Keratinocyte (primary cell): Measurements from ENCODE around the gene FXYD2. TPM values are rescaled to one million over a fixed set of nuclear protein-coding genes. Genes with fewer than 3 reads are reported as not detected.

Source experiments
- DNase-seq: peaks from one replicate; pipeline ENCODE4 v3.0.0-alpha.2; 2011; ENCODE audit warnings: low read depth, missing footprints, low spot score
- FAIRE-seq: peaks from 2 replicates; lab custom pipeline; 2011; peaks lifted over from hg19 to GRCh38; lab: Jason Lieb, UNC
- H2AFZ ChIP-seq: 2 replicates; pipeline ENCODE4 v1.6.0; 2012; ENCODE audit warnings: low read length, control low read depth, inconsistent platforms; ENCODE audit not compliant: control insufficient read depth
- H3K27ac ChIP-seq: 2 replicates; pipeline ENCODE4 v1.5.1; 2011; ENCODE audit warnings: low read length; ENCODE audit not compliant: control insufficient read depth, insufficient read depth
- H3K27me3 ChIP-seq: 3 replicates; pipeline ENCODE4 v1.6.0; 2011; ENCODE audit warnings: low read length; ENCODE audit not compliant: control insufficient read depth, insufficient read depth; ENCODE audit errors: extremely low read depth
- H3K36me3 ChIP-seq, 2 experiments: 2 replicates in 1 of 2; 3 replicates in 1 of 2; pipeline ENCODE4 v1.5.1; 2011; ENCODE audit warnings: low read length in 2 of 2, mild to moderate bottlenecking in 1 of 2; ENCODE audit not compliant: control insufficient read depth in 2 of 2, insufficient read depth in 2 of 2; ENCODE audit errors: extremely low read depth in 1 of 2
- H3K4me1 ChIP-seq: 3 replicates; pipeline ENCODE4 v1.5.1; 2011; ENCODE audit warnings: low read length; ENCODE audit not compliant: control insufficient read depth, insufficient read depth; ENCODE audit errors: extremely low read depth
- H3K4me2 ChIP-seq: 3 replicates; pipeline ENCODE4 v1.6.0; 2011; ENCODE audit warnings: low read depth, low read length; ENCODE audit not compliant: control insufficient read depth, insufficient read depth; ENCODE audit errors: extremely low read depth
- H3K4me3 ChIP-seq, 3 experiments: fragments of 200-600 bp in 1 of 3; sonication (generic) in 1 of 3; 2 replicates in 2 of 3; 3 replicates in 1 of 3; pipeline ENCODE4 v1.5.1; 2011 to 2016; ENCODE audit warnings: low read length in 3 of 3, mild to moderate bottlenecking in 3 of 3, control low read depth in 2 of 3, inconsistent platforms in 1 of 3, low read depth in 1 of 3, mixed read lengths in 1 of 3, mixed run types in 1 of 3, moderate library complexity in 1 of 3; ENCODE audit not compliant: control insufficient read depth in 2 of 3, insufficient read depth in 2 of 3; ENCODE audit errors: extremely low read depth in 1 of 3
- H3K79me2 ChIP-seq: 2 replicates; pipeline ENCODE4 v1.6.0; 2012; ENCODE audit warnings: low read length; ENCODE audit not compliant: control insufficient read depth, insufficient read depth
- H3K9ac ChIP-seq: 3 replicates; pipeline ENCODE4 v1.6.0; 2011; ENCODE audit warnings: low read length; ENCODE audit not compliant: control insufficient read depth, insufficient read depth; ENCODE audit errors: extremely low read depth
- H3K9me1 ChIP-seq: 3 replicates; pipeline ENCODE4 v1.6.0; 2011; ENCODE audit warnings: low read length; ENCODE audit not compliant: control insufficient read depth, insufficient read depth; ENCODE audit errors: extremely low read depth
- H3K9me3 ChIP-seq: 2 replicates; pipeline ENCODE4 v1.5.1; 2012; ENCODE audit warnings: low read depth, low read length; ENCODE audit not compliant: control insufficient read depth
- H4K20me1 ChIP-seq: 3 replicates; pipeline ENCODE4 v1.6.0; 2011; ENCODE audit warnings: low read length; ENCODE audit not compliant: control insufficient read depth, insufficient read depth; ENCODE audit errors: extremely low read depth
- EZH2 ChIP-seq: IDR thresholded peaks from one replicate; pipeline ENCODE4 v1.6.1; 2012; ENCODE audit warnings: inconsistent platforms, mild to moderate bottlenecking, low read length, moderate library complexity
- dilution Hi-C: fragments of 300-500 bp; cut with MboI; formaldehyde crosslinking; loops from one replicate; pipeline ENCODE4 v1.7.0; 2020; ENCODE audit warnings: low sequenced_read_pairs; ENCODE audit not compliant: extremely low pct_ligation_motif_present
- polyA plus RNA-seq, 5 experiments: library from polyadenylated mRNA; depleted of rRNA in 3 of 5; stranded (reverse) in 3 of 5; stranded (forward) in 1 of 5; unstranded in 1 of 5; fragments of >200 nt; gene quantifications; 1 replicate in 1 of 5; 2 replicates in 3 of 5; 3 replicates in 1 of 5; pipeline versions ENCODE4 v1.2.1 to v1.2.3, GENCODE V29; 2011 to 2012; ENCODE audit warnings: missing spikeins in 2 of 5, low read depth in 1 of 5, low replicate concordance in 1 of 5
- TF ChIP-seq, protein P1 (sequence below), 3 experiments: IDR thresholded peaks in 1 of 3; conservative IDR thresholded peaks in 1 of 3; optimal IDR thresholded peaks in 1 of 3; 2 replicates in 2 of 3; 3 replicates in 1 of 3; pipeline versions ENCODE3 to v1.5.1; 2011; ENCODE audit warnings: low read length in 3 of 3, mild to moderate bottlenecking in 3 of 3, moderate library complexity in 2 of 3, control low read depth in 1 of 3, inconsistent platforms in 1 of 3; ENCODE audit not compliant: insufficient read depth in 2 of 3; ENCODE audit errors: extremely low read depth in 1 of 3

Gene FXYD2
- polyA plus RNA-seq, 1 donor (not counting 4 experiments of a cell fraction or from before 2014, with no cell fraction given) = not detected

DNA sequence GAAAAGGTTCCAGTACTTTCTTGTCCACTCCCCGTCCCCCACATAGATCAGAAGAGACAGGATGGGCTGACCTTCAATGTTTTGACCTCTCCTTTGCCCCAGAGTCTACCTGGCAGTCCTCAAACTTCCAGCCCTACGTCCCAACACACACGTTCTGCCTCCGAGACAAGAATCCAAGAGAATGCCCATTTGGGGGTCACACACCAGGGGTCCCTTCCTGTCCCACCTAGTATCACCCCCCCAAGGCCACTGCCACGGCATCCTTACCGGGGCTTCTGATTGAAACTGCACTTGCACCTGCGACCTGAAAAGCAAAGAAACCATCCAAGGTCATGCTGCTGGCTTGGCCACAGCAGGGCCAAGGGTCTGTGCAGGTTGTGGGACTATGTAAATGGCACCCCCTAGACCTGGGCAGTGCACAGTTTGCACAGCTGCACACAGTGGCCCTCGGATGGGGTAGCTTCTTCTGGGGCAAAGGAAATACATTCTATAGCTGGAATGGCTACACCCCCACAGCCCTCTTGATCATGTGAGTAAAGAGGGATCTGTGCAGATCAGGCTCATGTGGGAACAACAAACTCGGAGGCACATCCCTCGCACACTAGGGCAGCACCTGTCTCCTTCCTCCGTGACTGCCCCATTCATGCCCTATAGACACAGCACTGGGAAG, 16.5 kb upstream of the FXYD2 start:
- Histone ChIP-seq H3K79me2 (no peaks in the 10 kb centered on the region), H3K27ac (no peak overlapping the region), H3K36me3 (no peaks in the 10 kb centered on the region), H3K9ac (no peak overlapping the region), H2AFZ (no peak overlapping the region), H3K27me3 (peaks cover 35% of the 10 kb centered on the region), H3K9me3 (no peaks in the 10 kb centered on the region), H4K20me1 (no peaks in the 10 kb centered on the region), H3K4me2 (no peak overlapping the region), H3K4me3 (no peak overlapping the region), H3K4me1 (no peaks in the 10 kb centered on the region), H3K9me1 (no peaks in the 10 kb centered on the region)
- FAIRE-seq (no peak), DNase-seq (no peak)
- dilution Hi-C loops = no loop called here
- no peak for TF ChIP-seq EZH2
- TF ChIP-seq, protein P1, sequence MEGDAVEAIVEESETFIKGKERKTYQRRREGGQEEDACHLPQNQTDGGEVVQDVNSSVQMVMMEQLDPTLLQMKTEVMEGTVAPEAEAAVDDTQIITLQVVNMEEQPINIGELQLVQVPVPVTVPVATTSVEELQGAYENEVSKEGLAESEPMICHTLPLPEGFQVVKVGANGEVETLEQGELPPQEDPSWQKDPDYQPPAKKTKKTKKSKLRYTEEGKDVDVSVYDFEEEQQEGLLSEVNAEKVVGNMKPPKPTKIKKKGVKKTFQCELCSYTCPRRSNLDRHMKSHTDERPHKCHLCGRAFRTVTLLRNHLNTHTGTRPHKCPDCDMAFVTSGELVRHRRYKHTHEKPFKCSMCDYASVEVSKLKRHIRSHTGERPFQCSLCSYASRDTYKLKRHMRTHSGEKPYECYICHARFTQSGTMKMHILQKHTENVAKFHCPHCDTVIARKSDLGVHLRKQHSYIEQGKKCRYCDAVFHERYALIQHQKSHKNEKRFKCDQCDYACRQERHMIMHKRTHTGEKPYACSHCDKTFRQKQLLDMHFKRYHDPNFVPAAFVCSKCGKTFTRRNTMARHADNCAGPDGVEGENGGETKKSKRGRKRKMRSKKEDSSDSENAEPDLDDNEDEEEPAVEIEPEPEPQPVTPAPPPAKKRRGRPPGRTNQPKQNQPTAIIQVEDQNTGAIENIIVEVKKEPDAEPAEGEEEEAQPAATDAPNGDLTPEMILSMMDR (optimal IDR thresholded peaks at IDR 0.05 in 1 of 3, IDR thresholded peaks at IDR 0.05 in 1 of 3, conservative IDR thresholded peaks at IDR 0.05 in 1 of 3; ENCODE audit: extremely low read depth in 1 of 3, insufficient read depth in 2 of 3, low read length in 3 of 3) = no peak

DNA sequence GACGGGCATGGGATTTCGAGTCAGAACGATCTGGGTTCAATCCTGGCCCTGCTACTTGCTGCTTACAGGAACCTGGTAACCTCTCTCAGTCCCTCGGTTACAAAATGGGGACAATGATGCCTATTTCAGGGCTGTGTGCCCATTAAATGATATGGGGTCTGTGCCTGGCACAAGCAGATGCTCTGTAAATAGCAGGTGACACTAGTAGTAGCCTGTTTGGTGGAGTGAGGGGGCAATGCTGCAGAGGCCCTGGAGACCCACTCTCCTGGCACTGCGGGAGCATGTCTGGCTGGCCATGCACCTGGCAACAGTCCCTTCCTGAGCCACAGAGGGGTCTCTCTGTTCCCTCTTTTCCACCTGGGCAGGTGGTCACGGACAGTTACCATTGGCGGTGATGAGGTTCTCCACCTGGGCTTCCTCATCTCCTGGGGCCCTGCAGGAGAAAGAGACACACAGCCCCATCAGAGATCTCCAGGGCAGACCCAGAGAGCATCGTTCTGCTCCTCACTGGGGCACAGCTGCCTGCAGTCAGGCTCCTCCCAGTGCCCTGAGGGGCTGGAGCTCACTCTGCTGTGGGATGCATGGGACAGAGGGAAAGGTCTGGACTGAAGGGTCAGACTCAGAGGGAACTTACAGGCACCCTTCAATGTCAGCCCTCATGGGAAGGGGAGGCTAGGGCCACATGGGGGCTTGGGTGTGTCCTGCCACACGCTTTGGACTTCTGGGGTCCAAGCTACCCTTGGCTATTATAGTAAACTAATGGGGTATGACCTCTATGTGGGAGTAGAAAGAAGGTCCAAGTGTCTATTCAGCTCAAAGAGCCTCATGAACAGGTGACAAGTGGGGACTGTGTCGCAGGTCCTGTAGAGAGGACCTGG, 15.6 kb upstream of the FXYD2 start:
- DNase-seq (no peak), FAIRE-seq (no peak)
- TF ChIP-seq EZH2 = no peak
- TF ChIP-seq, protein P1 (optimal IDR thresholded peaks at IDR 0.05 in 1 of 3, IDR thresholded peaks at IDR 0.05 in 1 of 3, conservative IDR thresholded peaks at IDR 0.05 in 1 of 3; ENCODE audit: extremely low read depth in 1 of 3, insufficient read depth in 2 of 3, low read length in 3 of 3) = no peak
- no peaks in the 10 kb centered on the region for H3K9me1 ChIP-seq
- H3K27ac ChIP-seq = no peak overlapping the region
- dilution Hi-C loops = no loop called here
- H3K9ac ChIP-seq = no peak overlapping the region
- no peaks in the 10 kb centered on the region for H3K9me3 ChIP-seq
- no peaks in the 10 kb centered on the region for H3K79me2 ChIP-seq
- peaks cover 35% of the 10 kb centered on the region for H3K27me3 ChIP-seq
- no peak overlapping the region for H3K4me3 ChIP-seq
- no peaks in the 10 kb centered on the region for H3K4me1 ChIP-seq
- H4K20me1 ChIP-seq = no peaks in the 10 kb centered on the region
- H2AFZ ChIP-seq = no peak overlapping the region
- no peak overlapping the region for H3K4me2 ChIP-seq
- no peaks in the 10 kb centered on the region for H3K36me3 ChIP-seq
